Measurements from ENCODE around the gene PDE1C.

PDE1C gene

GRCh38 chr7:31860925-31861324 lies 209.3 kb downstream of the PDE1C start:
- H3K4me3 ChIP-seq, result no peak overlapping the region
- no peak for TF ChIP-seq CTCF (IDR thresholded peaks at IDR 0.05)
- DNase-seq (ENCODE audit: low spot score), result no peak
- H3K27ac ChIP-seq, result no peak overlapping the region

GRCh38 chr7:31858055-31858454 lies 212.2 kb downstream of the PDE1C start:
- no peak for DNase-seq (ENCODE audit: low spot score)
- H3K4me3 ChIP-seq, result no peak overlapping the region
- H3K27ac ChIP-seq, result no peak overlapping the region
- TF ChIP-seq CTCF (IDR thresholded peaks at IDR 0.05), result no peak

- DNase-seq (ENCODE audit: low spot score), result no peak
These were observed 213.0 kb downstream of the PDE1C start for GRCh38 chr7:31857172-31857571.

GRCh38 chr7:31856337-31856736 lies 213.9 kb downstream of the PDE1C start:
- no peak overlapping the region for H3K27ac ChIP-seq
- no peak overlapping the region for H3K4me3 ChIP-seq
- no peak for TF ChIP-seq CTCF (IDR thresholded peaks at IDR 0.05)
- DNase-seq (ENCODE audit: low spot score), result no peak

More at GRCh38 chr7:31857172-31857571, 213.0 kb downstream of the PDE1C start:
- no peak overlapping the region for H3K4me3 ChIP-seq
- no peak for TF ChIP-seq CTCF (IDR thresholded peaks at IDR 0.05)
- H3K27ac ChIP-seq, result peak overlapping the region in 1 of 2 donors; percentile 23

GRCh38 chr7:31855530-31855929 lies 214.7 kb downstream of the PDE1C start:
- no peak overlapping the region for H3K27ac ChIP-seq
- no peak overlapping the region for H3K4me3 ChIP-seq
- TF ChIP-seq CTCF (IDR thresholded peaks at IDR 0.05), result no peak
- DNase-seq (ENCODE audit: low spot score), result no peak

GRCh38 chr7:31853380-31853779 lies 216.8 kb downstream of the PDE1C start:
- no peak for DNase-seq (ENCODE audit: low spot score)
- H3K27ac ChIP-seq, result no peak overlapping the region
- no peak overlapping the region for H3K4me3 ChIP-seq
- no peak for TF ChIP-seq CTCF (IDR thresholded peaks at IDR 0.05)

GRCh38 chr7:31852462-31852861 lies 217.7 kb downstream of the PDE1C start:
- no peak overlapping the region for H3K4me3 ChIP-seq
- H3K27ac ChIP-seq, result no peak overlapping the region
- no peak for DNase-seq (ENCODE audit: low spot score)
- no peak for TF ChIP-seq CTCF (IDR thresholded peaks at IDR 0.05)
